RKO (cell line): ENCODE measurements around the gene POU6F2.

Experiments used
- DNase-seq: peaks from one replicate; pipeline ENCODE4 v3.0.0-alpha.2; 2016; ENCODE audit warnings: low spot score

The POU6F2 gene

GRCh38 chr7:39510864-39511354 is 533.2 kb downstream of the POU6F2 start:
- DNase-seq, result peak; percentile 10

GRCh38 chr7:39515534-39516228 is 538.0 kb downstream of the POU6F2 start:
- DNase-seq, result no peak

- no peak for DNase-seq
Measured at GRCh38 chr7:39516498-39516897, 538.8 kb downstream of the POU6F2 start.

- DNase-seq, result no peak
Measured at GRCh38 chr7:39517240-39517639, 539.5 kb downstream of the POU6F2 start.
